ENCODE data around the gene PLXNB2. TPM values are rescaled to one million over a fixed set of nuclear protein-coding genes. Genes with fewer than 3 reads are reported as not detected.
"Not testable (repeated sequence)": the region's sequence is repeated elsewhere in the genome, so short reads cannot be mapped to it uniquely, and the experiment has no call there.

PLXNB2 gene
- polyA plus RNA-seq, 1 of the 3 experiments (the other 2 are of a cell fraction), result 108 TPM

DNA sequence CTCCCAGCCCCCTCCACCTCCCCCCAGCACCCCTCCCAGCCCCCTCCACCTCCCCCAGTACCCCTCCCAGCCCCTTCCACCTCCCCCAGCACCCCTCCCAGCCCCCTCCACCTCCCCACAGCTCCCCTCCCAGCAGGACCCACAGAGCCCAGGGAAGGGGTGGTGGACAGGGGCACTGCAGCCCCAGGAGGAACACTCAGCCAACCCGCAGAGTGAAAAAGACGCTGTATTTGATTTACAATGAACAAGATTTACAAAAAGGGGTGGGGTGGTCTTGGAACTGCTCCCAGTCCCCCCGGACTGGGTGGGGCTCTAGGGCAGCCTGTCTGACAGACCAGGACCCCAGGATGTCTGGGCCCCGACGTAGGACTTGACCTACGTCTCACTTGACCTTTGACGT lies 32.7 kb downstream of the PLXNB2 start (continued):
- TF ChIP-seq, protein P1, sequence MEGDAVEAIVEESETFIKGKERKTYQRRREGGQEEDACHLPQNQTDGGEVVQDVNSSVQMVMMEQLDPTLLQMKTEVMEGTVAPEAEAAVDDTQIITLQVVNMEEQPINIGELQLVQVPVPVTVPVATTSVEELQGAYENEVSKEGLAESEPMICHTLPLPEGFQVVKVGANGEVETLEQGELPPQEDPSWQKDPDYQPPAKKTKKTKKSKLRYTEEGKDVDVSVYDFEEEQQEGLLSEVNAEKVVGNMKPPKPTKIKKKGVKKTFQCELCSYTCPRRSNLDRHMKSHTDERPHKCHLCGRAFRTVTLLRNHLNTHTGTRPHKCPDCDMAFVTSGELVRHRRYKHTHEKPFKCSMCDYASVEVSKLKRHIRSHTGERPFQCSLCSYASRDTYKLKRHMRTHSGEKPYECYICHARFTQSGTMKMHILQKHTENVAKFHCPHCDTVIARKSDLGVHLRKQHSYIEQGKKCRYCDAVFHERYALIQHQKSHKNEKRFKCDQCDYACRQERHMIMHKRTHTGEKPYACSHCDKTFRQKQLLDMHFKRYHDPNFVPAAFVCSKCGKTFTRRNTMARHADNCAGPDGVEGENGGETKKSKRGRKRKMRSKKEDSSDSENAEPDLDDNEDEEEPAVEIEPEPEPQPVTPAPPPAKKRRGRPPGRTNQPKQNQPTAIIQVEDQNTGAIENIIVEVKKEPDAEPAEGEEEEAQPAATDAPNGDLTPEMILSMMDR (IDR thresholded peaks at IDR 0.05), result no peak

- ChIA-PET POLR2A (no interaction called here), CTCF (interaction anchor here (0.8 to 11.4 kb wide), 13 partner anchors 8 to 328 kb away, joined by 3 to 101 read pairs (median 9); partner anchors contain the start of genes DENND6B, HDAC10, MAPK12 and PPP6R2)
- Histone ChIP-seq H3K4me2 (no peak overlapping the region), H3K9ac (no peak overlapping the region), H3K27me3 (ENCODE audit: insufficient read depth) (no peaks in the 10 kb centered on the region), H3K27ac (ENCODE audit: low read depth in 2 of 2, low read length in 1 of 2) (peak overlapping the region in 1 of 2 experiments; percentile 11; a peak in 1 of 4 replicates), H3K79me2 (ENCODE audit: insufficient read depth) (no peaks in the 10 kb centered on the region), H3K36me3 (replicated peaks in 1 of 2; ENCODE audit: control insufficient read depth in 1 of 2, insufficient read depth in 2 of 2, low read length in 1 of 2) (peaks cover 17 to 47% of the 10 kb centered on the region in 2 experiments), H3K4me1 (ENCODE audit: control insufficient read depth in 1 of 2, insufficient read depth in 2 of 2, low read depth in 1 of 2, low read length in 1 of 2) (peaks cover 7 to 15% of the 10 kb centered on the region in 2 experiments; a peak in 2 of 4 replicates), H3F3A (replicated peaks; ENCODE audit: insufficient read depth) (peaks cover 35% of the 10 kb centered on the region), H3K4me3 (ENCODE audit: low read depth in 2 of 2, low read length in 1 of 2) (no peak overlapping the region), H3K9me2 (no peaks in the 10 kb centered on the region), H4K20me1 (ENCODE audit: insufficient read depth) (peaks cover 27% of the 10 kb centered on the region; the same call in 1 of the 2 replicates), H3K9me3 (no peaks in the 10 kb centered on the region), H2AFZ (ENCODE audit: low read depth) (no peak overlapping the region)
- DNase-seq, result peak; percentile 90
- WGBS (ENCODE audit: low lambda C conversion rate), result no CpG with 5 or more reads among the region's 7 CpGs
- TF ChIP-seq MAX (IDR thresholded peaks at IDR 0.05; ENCODE audit: low read depth), result no peak
- peak; percentile 42 for TF ChIP-seq RAD21 (IDR thresholded peaks at IDR 0.05; ENCODE audit: low read length)
- peak; percentile 47; the same call in 1 of the 2 replicates for TF ChIP-seq SMC3 (IDR thresholded peaks at IDR 0.05; ENCODE audit: low read depth, low read length)
- TF ChIP-seq JUND (IDR thresholded peaks at IDR 0.05), result no peak
- no peak for TF ChIP-seq MXI1 (IDR thresholded peaks at IDR 0.05; ENCODE audit: low read depth, low read length)
- TF ChIP-seq EZH2phosphoT487 (IDR thresholded peaks at IDR 0.05; ENCODE audit: borderline replicate concordance, low read depth), result no peak
- TF ChIP-seq RFX5 (IDR thresholded peaks at IDR 0.05; ENCODE audit: low read length), result no peak
- no peak for TF ChIP-seq REST (IDR thresholded peaks at IDR 0.05; ENCODE audit: low read depth, low read length)
- no peak for TF ChIP-seq NFIC (IDR thresholded peaks at IDR 0.05; ENCODE audit: borderline replicate concordance)
- no peak for TF ChIP-seq POLR2AphosphoS5 (IDR thresholded peaks at IDR 0.05; ENCODE audit: low read depth, low read length)
- TF ChIP-seq, protein P1 (IDR thresholded peaks at IDR 0.05), result peak; percentile 39
Observed at GRCh38 chr22:50274311-50274710, 33.1 kb downstream of the PLXNB2 start.

GRCh38 chr22:50273781-50274180 lies 33.7 kb downstream of the PLXNB2 start:
- H3K4me3 ChIP-seq (ENCODE audit: low read depth in 2 of 2, low read length in 1 of 2); H3K79me2 ChIP-seq (ENCODE audit: insufficient read depth); POLR2A ChIA-PET; DNase-seq; H3K27me3 ChIP-seq (ENCODE audit: insufficient read depth); H2AFZ ChIP-seq (ENCODE audit: low read depth); H3K4me2 ChIP-seq; H3K9me2 ChIP-seq; H3K9me3 ChIP-seq; H3K9ac ChIP-seq: not testable (repeated sequence)
- 96% methylated on average over 10 of the region's 10 CpGs for WGBS (ENCODE audit: low lambda C conversion rate)
- Histone ChIP-seq H3K4me1 (ENCODE audit: control insufficient read depth in 1 of 2, insufficient read depth in 2 of 2, low read depth in 1 of 2, low read length in 1 of 2) (peaks cover 7 to 20% of the 10 kb centered on the region in 2 experiments; a peak in 2 of 4 replicates), H3K36me3 (replicated peaks in 1 of 2; ENCODE audit: control insufficient read depth in 1 of 2, insufficient read depth in 2 of 2, low read length in 1 of 2) (peaks cover 17 to 42% of the 10 kb centered on the region in 2 experiments), H3K27ac (ENCODE audit: low read depth in 2 of 2, low read length in 1 of 2) (peak overlapping the region in 1 of 2 experiments; percentile 11; a peak in 1 of 4 replicates), H4K20me1 (ENCODE audit: insufficient read depth) (peaks cover 27% of the 10 kb centered on the region; the same call in 1 of the 2 replicates), H3F3A (replicated peaks; ENCODE audit: insufficient read depth) (peaks cover 39% of the 10 kb centered on the region)
- CTCF ChIA-PET, result interaction anchor here (0.8 to 11.4 kb wide), 12 partner anchors 8 to 68 kb away, joined by 3 to 101 read pairs (median 9); partner anchors contain the start of genes DENND6B, HDAC10, MAPK12 and PPP6R2

- H3K27ac ChIP-seq (ENCODE audit: low read depth in 2 of 2, low read length in 1 of 2); H3K9me3 ChIP-seq; POLR2A ChIA-PET; H3K9me2 ChIP-seq; H3K4me2 ChIP-seq; H3K4me3 ChIP-seq (ENCODE audit: low read depth in 2 of 2, low read length in 1 of 2); H3K27me3 ChIP-seq (ENCODE audit: insufficient read depth); H3K79me2 ChIP-seq (ENCODE audit: insufficient read depth); DNase-seq; H2AFZ ChIP-seq (ENCODE audit: low read depth); H3K9ac ChIP-seq: not testable (repeated sequence)
- peaks cover 16 to 37% of the 10 kb centered on the region in 2 experiments for H3K36me3 ChIP-seq (replicated peaks in 1 of 2; ENCODE audit: control insufficient read depth in 1 of 2, insufficient read depth in 2 of 2, low read length in 1 of 2)
- 96% methylated on average over 10 of the region's 11 CpGs for WGBS (ENCODE audit: low lambda C conversion rate)
- H3F3A ChIP-seq (replicated peaks; ENCODE audit: insufficient read depth), result peaks cover 39% of the 10 kb centered on the region
- peaks cover 27% of the 10 kb centered on the region; the same call in 1 of the 2 replicates for H4K20me1 ChIP-seq (ENCODE audit: insufficient read depth)
- H3K4me1 ChIP-seq (ENCODE audit: control insufficient read depth in 1 of 2, insufficient read depth in 2 of 2, low read depth in 1 of 2, low read length in 1 of 2), result peaks cover 7 to 23% of the 10 kb centered on the region in 2 experiments; a peak in 2 of 4 replicates
- CTCF ChIA-PET, result interaction anchor here (0.8 to 11.4 kb wide), 12 partner anchors 8 to 347 kb away, joined by 3 to 101 read pairs (median 9); partner anchors contain the start of genes DENND6B, HDAC10, MAPK12 and PPP6R2
Observed at GRCh38 chr22:50273352-50273751, 34.1 kb downstream of the PLXNB2 start.

Data from SK-N-SH (cell line).